ENCODE measurements around the gene SCAF8.
A peak's percentile ranks its signal among the peaks of the same experiment; 100 is the strongest.

SCAF8 gene

DNA sequence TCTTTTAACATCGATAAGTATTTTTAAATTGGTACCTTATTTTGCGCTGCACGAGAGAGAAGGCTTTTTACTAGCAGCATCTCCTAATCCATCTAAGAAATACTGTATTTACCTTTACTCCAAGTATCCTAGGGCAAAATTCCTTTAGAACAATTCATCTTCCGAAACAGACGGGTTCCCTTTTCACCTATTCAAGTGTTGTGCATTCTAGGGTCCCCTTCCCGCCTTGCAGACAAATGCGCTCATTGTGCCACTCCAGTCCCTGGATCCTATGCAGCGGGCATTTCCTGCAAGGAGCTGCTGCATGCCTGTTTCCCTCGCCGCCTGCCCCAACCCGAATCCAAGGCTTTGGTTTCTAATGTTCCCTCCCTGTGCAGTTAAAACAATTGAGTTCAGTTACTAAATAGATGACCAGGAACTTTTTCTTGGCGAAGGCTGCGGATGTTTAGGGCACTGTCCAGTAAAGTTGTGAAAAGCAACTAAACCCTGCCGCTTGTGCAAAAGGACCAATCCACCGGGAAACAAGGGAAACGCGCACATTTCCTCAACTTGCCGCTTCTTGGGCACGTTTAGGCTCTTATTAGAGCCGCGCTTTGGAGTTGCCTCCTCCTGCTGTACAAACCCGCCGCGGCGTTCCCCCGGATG, 556 bp upstream of the SCAF8 start:
- H3K4me3 ChIP-seq (ENCODE audit: low read length) = peak overlapping the region; percentile 65
- H2AFZ ChIP-seq (ENCODE audit: low read length) = peak overlapping the region; percentile 71
- no peaks in the 10 kb centered on the region for H3K27me3 ChIP-seq (replicated peaks; ENCODE audit: insufficient read depth, low read length)
- DNase-seq = no peak
- H3K4me1 ChIP-seq (ENCODE audit: low read length) = no peaks in the 10 kb centered on the region
- no peaks in the 10 kb centered on the region for H3K9me2 ChIP-seq (replicated peaks; ENCODE audit: insufficient read depth, low read length)
- no peaks in the 10 kb centered on the region for H3K9me3 ChIP-seq (replicated peaks; ENCODE audit: insufficient read depth, low read length)
- no peaks in the 10 kb centered on the region for H3F3A ChIP-seq (ENCODE audit: insufficient read depth, low read length)
- no peaks in the 10 kb centered on the region for H4K20me1 ChIP-seq (ENCODE audit: insufficient read depth, low read length)
- H3K27ac ChIP-seq (ENCODE audit: low read length) = no peak overlapping the region
- peak overlapping the region; percentile 63 for H3K4me2 ChIP-seq (ENCODE audit: low read depth, low read length)
- TF ChIP-seq EZH2 (optimal IDR thresholded peaks at IDR 0.05; ENCODE audit: low read depth, low read length) = no peak
- TF ChIP-seq CTCF (IDR thresholded peaks at IDR 0.05; ENCODE audit: low read length) = no peak
- H3K9ac ChIP-seq (ENCODE audit: low read length) = peak overlapping the region; percentile 60
- H3K36me3 ChIP-seq (replicated peaks; ENCODE audit: insufficient read depth, low read length) = no peaks in the 10 kb centered on the region
- H3K79me2 ChIP-seq (ENCODE audit: low read length) = peaks cover 36% of the 10 kb centered on the region

GRCh38 chr6:154733626-154734382, 588 bp downstream of the SCAF8 start:
- DNase-seq = peak; percentile 75
- peak overlapping the region; percentile 71; the same call in 1 of the 2 replicates for H3K27ac ChIP-seq (ENCODE audit: low read length)
- TF ChIP-seq CTCF (IDR thresholded peaks at IDR 0.05; ENCODE audit: low read length) = no peak
- no peak for TF ChIP-seq EZH2 (optimal IDR thresholded peaks at IDR 0.05; ENCODE audit: low read depth, low read length)
- TF ChIP-seq EZH2phosphoT487 (IDR thresholded peaks at IDR 0.05; ENCODE audit: low read length) = no peak
- no peaks in the 10 kb centered on the region for H3K27me3 ChIP-seq (replicated peaks; ENCODE audit: insufficient read depth, low read length)
- H3K9ac ChIP-seq (ENCODE audit: low read length) = peak overlapping the region; percentile 84
- H3K79me2 ChIP-seq (ENCODE audit: low read length) = peaks cover 47% of the 10 kb centered on the region
- H3K4me2 ChIP-seq (ENCODE audit: low read depth, low read length) = peak overlapping the region; percentile 62
- H4K20me1 ChIP-seq (ENCODE audit: insufficient read depth, low read length) = no peaks in the 10 kb centered on the region
- H3K4me3 ChIP-seq (ENCODE audit: low read length) = peak overlapping the region; percentile 79
- H3K9me2 ChIP-seq (replicated peaks; ENCODE audit: insufficient read depth, low read length) = no peaks in the 10 kb centered on the region
- H3K36me3 ChIP-seq (replicated peaks; ENCODE audit: insufficient read depth, low read length) = no peaks in the 10 kb centered on the region
- 0 out of 2 replicates have a peak overlapping the region, but pooled peaks have one; percentile 42 for H2AFZ ChIP-seq (ENCODE audit: low read length)
- no peaks in the 10 kb centered on the region for H3F3A ChIP-seq (ENCODE audit: insufficient read depth, low read length)
- H3K4me1 ChIP-seq (ENCODE audit: low read length) = no peaks in the 10 kb centered on the region
- no peaks in the 10 kb centered on the region for H3K9me3 ChIP-seq (replicated peaks; ENCODE audit: insufficient read depth, low read length)

- H3K27ac ChIP-seq (ENCODE audit: low read length) = no peak overlapping the region
- H3K9me2 ChIP-seq (replicated peaks; ENCODE audit: insufficient read depth, low read length) = no peaks in the 10 kb centered on the region
- peaks cover 75% of the 10 kb centered on the region for H3K79me2 ChIP-seq (ENCODE audit: low read length)
- H2AFZ ChIP-seq (ENCODE audit: low read length) = no peak overlapping the region
- H3K4me3 ChIP-seq (ENCODE audit: low read length) = no peak overlapping the region
- H3K36me3 ChIP-seq (replicated peaks; ENCODE audit: insufficient read depth, low read length) = no peaks in the 10 kb centered on the region
- no peak overlapping the region for H3K4me2 ChIP-seq (ENCODE audit: low read depth, low read length)
- H3K9me3 ChIP-seq (replicated peaks; ENCODE audit: insufficient read depth, low read length) = no peaks in the 10 kb centered on the region
- no peaks in the 10 kb centered on the region for H3F3A ChIP-seq (ENCODE audit: insufficient read depth, low read length)
- H3K27me3 ChIP-seq (replicated peaks; ENCODE audit: insufficient read depth, low read length) = no peaks in the 10 kb centered on the region
- DNase-seq = no peak
- TF ChIP-seq CTCF (IDR thresholded peaks at IDR 0.05; ENCODE audit: low read length) (no peak), EZH2 (optimal IDR thresholded peaks at IDR 0.05; ENCODE audit: low read depth, low read length) (no peak)
- H4K20me1 ChIP-seq (ENCODE audit: insufficient read depth, low read length) = no peaks in the 10 kb centered on the region; the same call in 1 of the 2 replicates
- no peaks in the 10 kb centered on the region for H3K4me1 ChIP-seq (ENCODE audit: low read length)
- no peak overlapping the region for H3K9ac ChIP-seq (ENCODE audit: low read length)
Observed at GRCh38 chr6:154736618-154737259, 3.5 kb downstream of the SCAF8 start.

All from MM.1S (cell line).